NOMO-1 treated with DMSO at 0.1 percent for 48 hours (cell line): ENCODE data around the gene AP2M1.
"Not testable (repeated sequence)": the region's sequence is repeated elsewhere in the genome, so short reads cannot be mapped to it uniquely, and the experiment has no call there.

Source experiments
- DNase-seq: peaks from one replicate; lab custom pipeline; 2025; ENCODE audit not compliant: unreplicated experiment; lab: John Stamatoyannopoulos, UW

The AP2M1 gene

DNA sequence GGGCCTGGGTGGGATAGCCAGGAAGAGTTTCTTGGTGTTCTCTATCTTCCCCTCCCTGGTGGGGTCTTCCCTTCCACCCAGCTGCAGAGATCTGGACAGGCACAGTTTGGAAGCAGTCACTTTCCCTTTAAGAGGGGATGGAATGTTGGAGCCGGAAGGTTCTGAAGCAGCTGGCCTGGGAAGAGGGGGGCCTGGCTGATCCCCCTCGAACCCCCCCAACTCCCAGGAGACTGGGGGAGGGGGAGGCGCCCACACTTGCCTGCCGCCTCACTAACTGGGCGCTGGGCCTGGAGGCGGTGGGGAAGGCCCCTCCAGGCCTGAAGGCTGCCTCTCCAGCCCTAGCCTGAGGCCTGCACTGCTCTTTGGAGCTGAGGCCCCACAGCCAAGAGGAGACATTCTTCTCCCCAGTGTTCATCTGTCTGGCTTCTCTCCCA is 18.1 kb upstream of the AP2M1 start:
- DNase-seq, result no peak

DNA sequence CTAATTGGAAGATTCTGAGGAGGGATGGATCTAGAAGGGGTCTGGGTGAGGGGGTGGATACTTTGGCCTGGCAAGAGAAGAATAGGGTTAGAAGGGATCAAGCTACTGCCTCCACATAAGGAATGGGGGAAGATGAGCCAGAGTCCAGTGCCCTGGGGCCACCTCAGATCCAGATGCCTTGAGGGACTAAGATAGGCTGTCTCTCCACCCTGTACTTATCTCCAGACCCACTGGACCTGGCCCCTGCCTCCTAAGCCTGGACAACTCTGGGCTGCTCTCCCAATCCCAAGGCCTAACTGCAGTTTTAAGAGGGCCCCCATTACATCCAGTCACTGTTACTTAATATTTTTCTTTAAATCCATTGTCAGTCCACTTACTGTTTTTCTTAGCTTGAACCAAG is 17.4 kb upstream of the AP2M1 start:
- no peak for DNase-seq

DNA sequence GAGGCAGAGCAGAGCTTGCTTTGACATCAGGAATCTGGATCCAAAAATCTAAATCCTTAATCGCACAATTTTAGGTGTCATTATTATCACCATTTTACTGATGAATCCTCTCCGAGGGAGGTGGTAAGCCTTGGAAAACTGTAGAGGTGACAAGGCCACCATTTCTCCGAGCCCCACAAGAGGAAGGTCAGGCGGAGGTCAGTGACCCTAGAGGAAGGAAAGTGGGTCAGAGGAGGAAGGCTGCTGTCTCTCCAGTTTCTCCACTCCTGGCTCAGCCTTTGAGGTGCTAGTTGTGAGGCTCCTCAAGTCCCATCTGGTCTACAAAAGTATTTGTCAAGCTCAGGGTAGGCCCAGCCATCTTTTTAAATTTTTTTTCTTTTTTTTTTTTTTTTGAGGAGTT is 16.3 kb upstream of the AP2M1 start:
- no peak for DNase-seq

DNA sequence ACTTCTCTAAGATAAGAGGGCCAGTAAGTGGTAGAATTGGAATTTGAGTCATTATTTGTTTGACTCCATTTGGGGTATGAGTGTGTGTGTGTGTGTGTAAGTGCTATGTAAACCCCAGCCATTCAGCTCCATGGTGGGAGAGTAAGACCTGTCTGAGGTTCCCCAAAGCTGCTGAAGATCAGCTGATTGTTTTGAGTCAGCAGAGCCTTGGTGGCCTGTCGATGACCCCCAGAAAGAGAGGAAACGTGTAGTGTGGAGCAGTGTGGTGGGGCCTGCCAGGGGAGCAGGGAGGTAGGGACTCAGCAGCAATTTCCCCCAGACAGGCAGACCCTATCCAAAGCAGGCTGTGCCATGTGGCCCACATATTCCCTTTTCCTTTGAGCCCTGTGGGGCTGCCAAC is 14.2 kb upstream of the AP2M1 start:
- DNase-seq, result no peak

DNA sequence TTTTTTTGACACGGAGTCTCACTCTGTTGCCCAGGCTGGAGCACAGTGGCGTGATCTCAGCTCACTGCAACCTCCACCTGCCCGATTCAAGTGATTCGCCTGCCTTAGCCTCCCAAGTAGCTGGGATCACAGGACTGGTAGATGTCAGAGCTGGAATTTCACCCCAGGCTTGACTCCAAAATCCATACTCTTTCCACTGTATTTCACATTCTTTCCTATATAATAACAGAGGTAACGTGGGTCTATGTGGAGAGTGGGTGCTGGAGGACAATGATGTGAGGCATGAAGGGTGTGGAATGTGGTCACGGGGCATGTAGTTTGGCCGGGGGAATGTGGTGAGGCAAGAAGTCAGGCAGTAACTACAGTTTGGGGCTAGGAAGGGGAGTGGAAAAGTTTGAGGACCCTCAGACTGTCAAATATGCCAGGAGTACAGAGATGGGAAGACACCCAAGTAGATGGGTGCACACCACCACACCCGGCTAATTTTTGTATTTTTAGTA is 12.0 kb upstream of the AP2M1 start:
- DNase-seq, result not testable (repeated sequence)

DNA sequence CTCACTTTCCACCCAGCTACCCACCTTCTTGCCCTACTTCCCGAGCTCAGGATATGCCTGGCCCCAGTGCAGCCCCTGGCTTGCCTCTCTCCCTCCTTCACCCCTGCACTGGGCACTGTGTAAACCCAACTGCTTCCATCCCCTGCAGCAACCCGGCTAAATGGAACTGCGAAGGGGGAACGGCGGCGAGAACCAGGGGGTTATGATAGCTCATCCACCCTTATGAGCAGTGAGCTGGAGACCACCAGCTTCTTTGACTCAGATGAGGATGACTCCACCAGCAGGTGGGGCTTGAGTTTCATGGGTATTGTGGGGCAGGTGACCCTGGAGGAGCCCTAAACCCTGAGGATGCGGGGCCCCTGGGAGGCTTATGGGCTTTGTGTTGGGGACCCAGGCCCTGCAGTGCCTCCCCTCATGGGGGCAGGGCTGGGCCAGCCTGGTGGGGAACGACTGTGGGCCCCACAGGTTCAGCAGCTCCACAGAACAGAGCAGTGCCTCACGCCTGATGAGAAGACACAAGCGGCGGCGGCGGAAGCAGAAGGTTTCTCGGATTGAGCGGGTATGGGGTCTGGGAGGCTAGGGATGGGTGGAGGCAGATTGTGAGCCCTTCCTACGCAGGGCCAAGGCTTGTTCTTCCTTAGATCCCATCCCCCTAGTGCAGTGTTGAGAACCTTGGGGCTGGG is 9.9 kb upstream of the AP2M1 start:
- no peak for DNase-seq

DNA sequence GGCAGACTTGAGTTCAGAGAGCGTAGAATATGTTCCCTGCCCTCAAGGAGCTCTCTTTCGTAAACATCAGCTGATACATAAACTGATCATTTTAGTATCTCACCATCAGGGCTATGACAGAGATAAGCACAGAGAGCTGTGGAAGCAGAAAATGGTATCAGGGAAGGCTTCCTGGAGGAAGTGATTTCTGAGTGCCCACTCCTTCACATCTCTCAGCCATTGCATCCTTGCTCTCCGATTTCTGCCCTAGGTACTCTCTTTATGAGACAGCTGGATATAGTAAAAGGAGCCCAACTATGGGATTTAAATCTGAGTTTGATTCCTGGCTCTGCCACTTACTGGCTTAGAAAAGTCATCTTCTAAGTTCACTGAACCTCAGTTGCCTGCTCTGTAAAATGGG is 9.1 kb upstream of the AP2M1 start:
- DNase-seq, result no peak

DNA sequence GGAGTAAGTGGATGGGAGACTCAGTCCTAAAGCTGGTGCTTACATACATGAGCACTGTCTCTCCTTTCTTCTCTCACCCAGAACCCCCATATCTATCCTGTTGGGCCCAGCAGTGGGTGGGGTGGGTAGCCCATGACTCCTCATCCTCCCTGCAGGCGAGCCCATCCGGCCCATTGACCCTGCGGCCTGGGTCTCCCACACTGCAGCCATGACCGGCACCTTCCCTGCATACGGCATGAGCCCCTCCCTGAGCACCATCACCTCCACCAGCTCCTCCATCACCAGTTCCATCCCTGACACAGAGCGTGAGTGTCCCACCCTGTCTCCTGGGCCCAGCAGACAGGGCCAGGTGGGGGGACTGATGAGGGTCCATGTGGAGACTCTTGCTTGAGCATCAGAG is 8.0 kb upstream of the AP2M1 start:
- DNase-seq, result no peak

DNA sequence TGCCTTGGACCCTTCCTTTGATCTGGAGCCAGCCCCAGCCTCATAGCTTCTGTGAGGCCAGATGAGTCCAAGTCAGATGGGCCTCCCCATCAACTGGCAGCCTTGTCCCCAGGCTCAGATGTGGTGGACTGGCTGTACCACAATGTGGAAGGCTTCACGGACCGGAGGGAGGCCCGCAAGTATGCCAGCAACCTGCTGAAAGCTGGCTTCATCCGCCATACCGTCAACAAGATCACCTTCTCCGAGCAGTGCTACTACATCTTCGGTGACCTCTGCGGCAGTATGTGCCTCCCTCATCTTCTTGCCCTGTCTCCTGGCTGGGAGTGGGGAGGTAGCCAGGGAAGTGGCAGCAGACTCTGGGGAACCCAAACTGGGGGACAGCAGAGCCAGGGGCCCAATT is 6.9 kb upstream of the AP2M1 start:
- no peak for DNase-seq

DNA sequence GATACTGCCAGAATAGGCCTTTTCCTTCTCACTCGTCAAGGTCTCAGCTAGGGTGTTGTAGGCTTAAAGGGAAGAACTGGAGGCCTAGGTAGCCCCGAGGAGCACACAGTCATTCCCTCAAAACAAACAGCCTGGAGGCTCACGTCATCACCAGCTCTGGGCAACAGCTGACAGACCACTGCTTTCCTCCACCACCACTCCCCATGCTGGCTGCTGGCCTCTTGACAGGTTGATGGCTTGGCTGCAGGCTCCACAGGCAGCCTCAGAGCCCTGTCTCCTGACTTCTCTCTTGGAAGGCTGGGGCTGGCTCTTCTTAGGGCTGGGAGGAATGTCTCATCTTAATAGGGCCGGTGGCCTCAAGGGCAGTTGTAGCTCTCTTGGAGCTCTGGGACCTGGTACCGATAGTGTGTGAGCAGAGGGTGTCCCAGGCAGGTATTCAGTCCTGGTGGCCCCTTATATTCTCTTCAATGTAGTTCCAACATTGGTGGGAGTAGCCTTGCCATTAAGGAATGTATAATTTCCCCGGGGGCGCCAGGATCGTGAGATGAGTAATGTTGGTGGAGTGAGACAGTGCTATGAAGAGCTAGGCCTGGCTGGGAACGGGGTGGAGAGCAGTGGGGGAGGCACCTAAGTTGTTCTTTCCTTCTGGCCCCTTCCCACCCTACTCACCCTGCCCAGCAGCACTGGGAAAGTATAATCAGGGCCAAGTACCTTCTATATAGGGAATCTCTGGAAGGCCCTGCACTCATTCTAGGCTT is 6.1 kb upstream of the AP2M1 start:
- DNase-seq, result no peak

DNA sequence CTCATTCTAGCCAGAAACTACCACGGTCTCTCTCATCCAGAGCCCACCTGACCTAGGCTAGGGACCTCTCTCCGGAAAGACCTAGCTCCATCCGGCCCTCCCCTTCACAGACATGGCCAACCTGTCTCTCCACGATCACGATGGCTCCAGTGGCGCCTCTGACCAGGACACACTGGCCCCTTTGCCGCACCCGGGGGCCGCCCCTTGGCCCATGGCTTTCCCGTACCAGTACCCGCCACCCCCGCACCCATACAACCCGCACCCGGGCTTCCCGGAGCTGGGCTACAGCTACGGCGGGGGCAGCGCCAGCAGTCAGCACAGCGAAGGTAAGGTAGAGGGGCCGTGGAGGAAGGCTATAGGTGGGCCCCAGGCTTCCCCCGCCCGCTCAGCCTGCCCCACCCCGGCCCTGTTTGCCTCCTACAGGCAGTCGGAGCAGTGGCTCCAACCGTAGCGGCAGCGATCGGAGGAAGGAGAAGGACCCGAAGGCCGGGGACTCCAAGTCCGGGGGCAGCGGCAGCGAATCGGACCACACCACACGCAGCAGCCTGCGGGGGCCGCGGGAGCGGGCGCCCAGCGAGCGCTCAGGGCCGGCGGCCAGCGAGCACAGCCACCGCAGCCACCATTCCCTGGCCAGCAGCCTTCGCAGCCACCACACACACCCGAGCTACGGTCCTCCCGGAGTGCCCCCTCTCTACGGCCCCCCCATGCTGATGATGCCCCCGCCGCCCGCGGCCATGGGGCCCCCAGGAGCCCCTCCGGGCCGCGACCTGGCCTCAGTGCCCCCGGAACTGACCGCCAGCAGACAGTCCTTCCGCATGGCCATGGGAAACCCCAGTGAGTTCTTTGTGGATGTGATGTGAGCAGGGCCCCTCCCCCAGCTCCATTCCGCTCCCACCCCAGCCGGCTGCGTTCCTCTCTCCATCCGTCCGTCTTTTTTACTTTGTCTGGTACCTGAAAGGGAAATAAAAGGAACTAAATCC is 4.5 kb upstream of the AP2M1 start:
- no peak for DNase-seq

DNA sequence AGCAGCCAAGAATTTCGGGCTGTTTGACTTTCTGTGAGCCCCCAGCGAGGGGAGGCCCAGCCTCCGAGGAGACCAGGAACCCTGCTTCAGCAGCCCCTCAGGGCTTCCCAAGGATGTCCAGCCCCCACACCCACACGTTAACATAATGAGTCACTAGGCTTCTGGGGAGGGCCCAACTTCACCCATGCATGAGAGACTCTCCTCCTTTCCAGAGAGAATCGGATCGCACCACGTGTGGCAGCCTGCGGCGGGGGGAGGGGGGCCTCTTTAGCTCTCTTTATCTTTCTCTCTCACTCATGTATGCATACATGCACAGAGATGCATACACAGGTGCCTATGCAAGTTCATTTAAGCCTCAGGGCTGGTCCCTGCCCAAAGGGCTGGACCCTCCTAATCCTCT is 3.1 kb upstream of the AP2M1 start:
- DNase-seq, result no peak

DNA sequence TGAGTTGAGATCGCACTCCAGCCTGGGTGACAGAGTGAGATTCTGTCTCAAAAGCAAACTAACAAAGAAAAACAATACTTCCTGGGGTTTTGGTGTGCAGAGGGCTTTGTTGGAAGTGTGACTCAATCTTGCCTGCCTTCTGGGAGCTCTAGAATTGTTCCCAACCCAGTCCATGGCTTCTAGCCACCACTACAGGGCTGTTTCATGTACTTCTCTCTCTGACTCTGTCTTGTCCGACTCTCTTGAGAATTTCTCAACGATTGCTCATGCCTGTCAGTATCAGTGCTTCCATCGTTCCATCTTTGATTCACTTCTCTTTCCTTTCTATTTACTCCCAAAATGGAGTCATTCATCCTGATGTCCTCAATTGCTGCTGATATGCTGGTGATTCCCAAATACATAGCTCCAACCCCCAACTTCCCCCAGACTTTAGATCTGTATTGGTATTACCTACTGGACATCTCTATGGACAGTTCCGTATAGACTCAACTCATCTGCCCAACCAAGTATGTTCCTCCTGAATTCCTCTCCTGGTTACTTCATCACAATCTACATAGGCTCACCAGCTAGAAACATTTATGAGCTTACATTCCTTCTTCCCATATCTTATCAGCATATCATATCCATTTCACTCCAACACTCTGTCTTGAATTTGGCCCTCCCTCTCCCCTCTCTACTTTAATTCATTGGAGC is 1.8 kb upstream of the AP2M1 start:
- DNase-seq, result no peak

DNA sequence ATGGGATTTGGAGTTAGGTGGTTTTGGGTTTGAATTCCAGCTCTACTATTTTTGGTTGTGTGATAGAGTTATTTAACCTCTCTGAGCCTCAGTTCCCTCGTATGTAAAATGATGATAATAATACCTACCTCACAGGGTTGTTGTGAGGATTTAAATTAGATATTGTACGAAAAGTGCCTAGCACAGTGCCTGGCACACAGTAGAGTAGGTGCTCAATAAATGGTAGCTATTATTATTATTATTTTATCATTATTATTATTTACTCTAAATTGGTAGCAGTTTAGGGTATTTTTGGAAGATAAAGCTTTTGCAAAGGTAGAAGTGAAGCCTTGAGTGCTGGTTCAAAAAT is 1.3 kb upstream of the AP2M1 start:
- DNase-seq, result no peak

DNA sequence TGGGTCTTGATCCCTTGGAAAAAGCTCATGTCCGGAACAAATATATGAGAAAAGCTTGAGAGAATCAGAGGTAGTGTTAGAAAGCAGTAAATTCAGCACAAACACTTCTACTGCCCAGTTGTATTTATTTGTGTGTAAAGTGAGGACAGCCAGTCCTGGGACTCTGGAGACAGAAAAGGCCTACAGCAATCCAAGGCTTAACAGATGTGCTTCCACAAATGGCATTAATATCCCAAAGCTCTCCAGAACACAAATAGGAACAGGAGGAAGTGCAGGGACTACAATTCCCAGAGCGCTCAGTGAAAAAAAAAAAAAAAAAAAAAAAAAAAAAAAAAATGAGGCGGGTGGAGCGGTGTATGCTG is 390 bp upstream of the AP2M1 start:
- no peak for DNase-seq

DNA sequence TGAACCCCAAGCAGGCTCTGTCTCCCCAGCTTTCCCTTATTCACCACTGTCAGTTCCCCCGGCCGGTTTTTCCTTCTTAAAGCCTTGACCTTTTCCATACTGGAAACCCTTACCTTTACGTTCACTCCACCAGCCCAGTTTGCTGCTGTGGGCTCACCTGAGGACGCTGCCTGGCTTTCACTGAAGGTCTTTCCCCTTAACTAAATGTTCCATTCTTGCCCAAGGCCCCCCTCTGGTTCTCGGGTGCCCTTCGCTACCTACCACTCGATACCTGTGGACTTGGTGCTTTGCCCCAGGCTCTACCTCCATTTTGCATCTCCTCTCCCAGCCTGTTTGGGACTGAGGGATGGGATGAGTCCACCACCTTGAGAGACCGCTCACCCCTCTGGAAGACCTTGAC is 851 bp downstream of the AP2M1 start:
- no peak for DNase-seq

DNA sequence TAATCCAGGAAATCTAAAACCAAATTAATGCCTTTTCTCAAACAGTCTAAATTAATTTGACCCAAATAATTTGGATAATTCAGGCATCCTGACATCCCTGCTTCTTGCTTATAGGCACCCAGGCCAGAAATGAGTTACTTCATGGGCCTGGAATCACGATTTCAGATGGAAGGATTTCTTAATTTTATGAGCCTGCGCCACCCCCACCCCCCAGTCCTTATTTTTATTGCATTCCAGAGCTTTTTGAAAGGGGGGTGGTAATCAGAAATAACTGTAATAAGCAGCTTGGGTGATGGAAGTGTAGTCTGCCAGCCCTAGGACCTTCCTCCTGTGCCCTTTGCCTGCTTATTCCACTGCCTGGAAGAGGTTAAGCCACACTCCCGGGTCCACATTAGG is 1.3 kb downstream of the AP2M1 start:
- no peak for DNase-seq

DNA sequence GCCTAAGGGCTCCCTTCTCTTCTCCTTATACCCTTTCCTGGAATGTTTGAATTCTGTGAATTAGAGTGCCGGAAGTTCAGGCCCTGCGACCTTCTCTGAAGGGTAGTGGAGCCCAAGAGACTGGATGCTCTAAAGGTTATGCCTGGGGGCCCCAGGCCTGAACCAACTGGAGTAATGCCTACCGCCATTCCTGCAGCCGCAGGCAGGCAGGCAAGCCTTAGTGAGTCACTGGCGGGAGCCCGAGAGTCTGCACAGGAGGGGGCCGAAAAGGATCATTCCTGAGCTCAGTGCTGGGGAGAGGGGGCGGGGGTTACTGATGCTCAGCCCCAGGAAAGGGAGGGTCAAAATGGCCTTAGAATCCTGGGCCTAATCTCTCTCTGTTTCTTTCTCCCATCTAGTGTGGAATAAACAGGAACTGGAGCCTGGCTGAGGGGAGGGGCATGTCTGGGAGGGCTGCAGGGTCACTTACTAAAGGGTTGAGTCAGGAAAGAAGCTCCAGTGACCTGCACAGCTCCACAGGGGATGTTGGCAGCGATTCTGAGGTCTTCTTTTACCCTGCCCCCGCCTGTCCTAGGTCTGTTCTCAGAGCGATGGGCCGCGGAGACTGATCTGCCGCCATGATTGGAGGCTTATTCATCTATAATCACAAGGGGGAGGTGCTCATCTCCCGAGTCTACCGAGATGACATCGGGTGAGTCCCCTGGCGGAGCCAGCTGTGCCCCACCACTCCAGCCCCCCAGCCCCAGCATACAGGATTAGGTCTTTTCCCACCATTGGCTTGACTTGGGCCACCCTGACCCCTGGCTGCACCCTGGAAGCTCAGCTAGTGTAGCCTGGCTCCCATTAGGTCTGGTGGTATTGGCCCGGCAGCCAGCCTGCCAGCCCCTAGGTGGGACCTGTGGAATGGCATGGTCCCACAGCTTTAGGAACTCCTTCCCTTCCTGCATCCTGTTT is 2.0 kb downstream of the AP2M1 start:
- DNase-seq, result peak; percentile 70

DNA sequence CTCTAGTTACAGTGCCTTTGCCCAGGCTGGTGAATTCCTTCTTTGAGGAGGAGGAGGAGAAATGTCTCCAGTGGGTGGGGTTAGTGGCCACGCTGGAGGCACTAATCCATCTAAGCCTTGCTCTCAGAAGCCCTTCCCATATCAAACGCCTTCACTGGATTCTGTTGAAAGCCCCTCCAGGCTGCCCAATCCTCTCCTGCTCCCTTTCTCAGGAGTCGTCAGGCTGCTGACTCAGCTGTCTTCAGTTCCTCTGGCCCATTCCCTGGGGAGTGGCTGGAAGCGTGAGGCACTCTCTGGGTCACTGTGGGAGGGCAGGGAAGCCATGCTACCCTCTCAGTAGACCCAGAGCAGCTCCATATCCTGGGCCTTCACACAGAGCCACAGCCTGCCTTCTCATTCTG is 2.7 kb downstream of the AP2M1 start:
- no peak for DNase-seq

DNA sequence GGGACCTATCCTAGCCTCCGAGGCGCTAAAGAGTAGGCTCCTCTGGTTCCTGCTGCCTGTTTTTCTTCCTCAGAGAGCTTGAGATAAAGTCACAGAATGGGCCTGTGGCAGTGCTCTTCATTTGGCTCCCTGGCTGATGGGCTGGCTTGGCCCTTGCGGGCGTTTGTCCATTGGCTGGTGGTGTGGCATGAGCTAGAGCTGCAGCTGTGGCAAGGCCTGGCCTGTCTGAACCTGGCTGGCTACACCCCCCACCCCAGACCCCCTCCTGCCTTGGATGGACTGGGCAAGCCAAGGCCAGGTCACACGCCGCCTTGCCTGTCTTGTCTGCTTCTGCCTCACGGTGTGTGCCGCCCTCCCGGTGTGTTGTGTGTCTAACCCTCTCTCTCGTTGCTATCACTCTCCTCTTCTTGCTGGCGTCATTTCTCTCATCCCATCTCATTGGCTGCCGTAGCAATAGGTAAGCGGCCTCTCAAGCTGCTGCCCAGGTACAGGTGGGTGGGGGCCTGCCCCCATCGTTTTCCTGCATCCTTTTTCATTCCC is 3.2 kb downstream of the AP2M1 start:
- no peak for DNase-seq
